Measurements from ENCODE around the gene SOCS3. TPM values are rescaled to one million over a fixed set of nuclear protein-coding genes. Genes with fewer than 3 reads are reported as not detected.

SOCS3 gene
- total RNA-seq, 2 donors from 2014 or later = 39.9 to 56.8 TPM

DNA sequence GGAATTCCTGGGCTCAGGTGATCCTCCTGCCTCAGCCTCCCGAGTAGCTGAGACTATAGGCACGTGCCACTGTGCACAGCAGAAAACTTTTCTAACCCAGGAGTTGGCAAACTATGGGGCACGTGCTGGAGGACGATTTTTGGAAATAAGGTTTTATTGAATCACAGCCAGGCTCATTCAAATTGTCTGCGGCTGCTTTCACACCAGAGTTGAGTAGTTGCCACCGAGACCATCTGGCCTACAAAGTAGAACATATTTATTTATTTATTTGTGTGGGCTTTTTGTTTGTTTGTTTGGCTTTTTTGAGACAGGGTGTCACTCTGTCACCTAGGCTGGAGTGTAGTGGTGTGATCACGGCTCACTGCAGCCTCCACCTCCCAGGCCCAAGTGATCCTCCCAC, 11.2 kb upstream of the SOCS3 start:
- H3K36me3 ChIP-seq = no peaks in the 10 kb centered on the region
- no peak overlapping the region for H3K27ac ChIP-seq
- H3K4me3 ChIP-seq = no peak overlapping the region
- no peak for DNase-seq (ENCODE audit: low spot score)
- TF ChIP-seq, protein P1, sequence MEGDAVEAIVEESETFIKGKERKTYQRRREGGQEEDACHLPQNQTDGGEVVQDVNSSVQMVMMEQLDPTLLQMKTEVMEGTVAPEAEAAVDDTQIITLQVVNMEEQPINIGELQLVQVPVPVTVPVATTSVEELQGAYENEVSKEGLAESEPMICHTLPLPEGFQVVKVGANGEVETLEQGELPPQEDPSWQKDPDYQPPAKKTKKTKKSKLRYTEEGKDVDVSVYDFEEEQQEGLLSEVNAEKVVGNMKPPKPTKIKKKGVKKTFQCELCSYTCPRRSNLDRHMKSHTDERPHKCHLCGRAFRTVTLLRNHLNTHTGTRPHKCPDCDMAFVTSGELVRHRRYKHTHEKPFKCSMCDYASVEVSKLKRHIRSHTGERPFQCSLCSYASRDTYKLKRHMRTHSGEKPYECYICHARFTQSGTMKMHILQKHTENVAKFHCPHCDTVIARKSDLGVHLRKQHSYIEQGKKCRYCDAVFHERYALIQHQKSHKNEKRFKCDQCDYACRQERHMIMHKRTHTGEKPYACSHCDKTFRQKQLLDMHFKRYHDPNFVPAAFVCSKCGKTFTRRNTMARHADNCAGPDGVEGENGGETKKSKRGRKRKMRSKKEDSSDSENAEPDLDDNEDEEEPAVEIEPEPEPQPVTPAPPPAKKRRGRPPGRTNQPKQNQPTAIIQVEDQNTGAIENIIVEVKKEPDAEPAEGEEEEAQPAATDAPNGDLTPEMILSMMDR (IDR thresholded peaks at IDR 0.05) = no peak
- H3K27me3 ChIP-seq = no peaks in the 10 kb centered on the region
- H3K4me1 ChIP-seq = peaks cover 0 to 26% of the 10 kb centered on the region in 2 donors
- no peaks in the 10 kb centered on the region for H3K9me3 ChIP-seq

DNA sequence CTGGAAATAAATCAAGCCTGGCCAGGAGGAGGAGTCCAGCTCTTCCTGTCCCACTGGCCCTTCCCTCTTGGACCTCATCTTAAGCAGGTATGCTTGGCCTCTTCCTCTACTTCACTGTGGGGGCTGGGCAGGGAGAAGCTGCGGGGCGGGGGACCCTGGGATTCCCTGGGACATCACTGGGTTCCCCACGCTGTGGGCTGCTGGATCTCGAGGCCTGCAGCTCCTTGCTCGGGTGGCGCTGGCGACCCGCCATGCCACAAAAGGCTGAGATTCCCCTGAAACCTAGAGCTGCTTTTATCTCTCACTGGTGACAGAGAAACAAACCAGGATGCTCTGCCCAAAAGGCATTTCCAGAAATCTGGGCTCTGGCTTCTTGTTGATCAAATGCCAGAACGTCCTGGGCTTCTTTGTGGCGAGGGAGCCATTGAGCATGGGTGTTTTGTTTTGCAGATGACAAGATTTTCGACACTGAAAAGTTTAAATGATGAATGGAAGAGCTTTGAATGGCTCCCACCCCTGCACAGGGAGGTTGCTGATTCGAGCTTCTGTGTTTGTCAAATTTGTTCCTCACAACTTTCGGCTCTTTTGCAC, 10.0 kb upstream of the SOCS3 start:
- Histone ChIP-seq H3K4me1 (peaks cover 0 to 29% of the 10 kb centered on the region in 2 donors), H3K4me3 (no peak overlapping the region), H3K36me3 (no peaks in the 10 kb centered on the region), H3K27me3 (no peaks in the 10 kb centered on the region), H3K27ac (no peak overlapping the region), H3K9me3 (no peaks in the 10 kb centered on the region)
- TF ChIP-seq, protein P1 (IDR thresholded peaks at IDR 0.05) = no peak
- no peak for DNase-seq (ENCODE audit: low spot score)

DNA sequence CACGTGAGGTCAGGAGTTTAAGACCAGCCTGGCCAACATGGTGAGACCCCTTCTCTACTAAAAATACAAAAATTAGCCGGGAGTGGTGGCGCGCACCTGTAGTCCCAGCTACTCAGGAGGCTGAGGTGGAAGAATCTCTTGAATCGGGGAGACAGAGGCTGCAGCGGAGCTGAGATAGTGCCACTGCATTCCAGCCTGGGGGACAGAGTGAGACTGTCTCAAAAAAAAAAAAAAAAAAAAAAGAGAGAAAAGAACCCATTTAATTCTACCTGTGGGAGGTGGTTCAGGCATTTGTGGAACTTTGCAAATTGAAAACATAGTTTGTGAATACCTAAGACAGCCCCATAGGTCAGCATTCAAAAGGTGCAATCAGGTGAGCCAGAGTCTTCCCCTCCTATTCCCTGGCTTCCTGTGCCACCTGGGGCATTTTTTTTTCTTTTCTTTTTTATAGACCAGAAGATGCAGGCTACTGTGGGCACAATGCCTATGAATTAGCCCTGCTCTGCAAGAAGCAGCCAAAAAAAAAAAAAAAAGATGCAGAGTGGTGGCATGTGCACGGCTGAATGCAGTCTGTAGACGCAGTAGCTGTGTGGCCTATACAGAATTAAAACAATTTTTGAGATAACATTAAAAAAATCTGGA, 9.1 kb upstream of the SOCS3 start:
- no peaks in the 10 kb centered on the region for H3K36me3 ChIP-seq
- no peak for DNase-seq (ENCODE audit: low spot score)
- no peaks in the 10 kb centered on the region for H3K9me3 ChIP-seq
- no peaks in the 10 kb centered on the region for H3K27me3 ChIP-seq
- H3K4me1 ChIP-seq = peaks cover 0 to 20% of the 10 kb centered on the region in 2 donors
- no peak overlapping the region for H3K4me3 ChIP-seq
- TF ChIP-seq, protein P1 (IDR thresholded peaks at IDR 0.05) = no peak
- H3K27ac ChIP-seq = no peak overlapping the region

DNA sequence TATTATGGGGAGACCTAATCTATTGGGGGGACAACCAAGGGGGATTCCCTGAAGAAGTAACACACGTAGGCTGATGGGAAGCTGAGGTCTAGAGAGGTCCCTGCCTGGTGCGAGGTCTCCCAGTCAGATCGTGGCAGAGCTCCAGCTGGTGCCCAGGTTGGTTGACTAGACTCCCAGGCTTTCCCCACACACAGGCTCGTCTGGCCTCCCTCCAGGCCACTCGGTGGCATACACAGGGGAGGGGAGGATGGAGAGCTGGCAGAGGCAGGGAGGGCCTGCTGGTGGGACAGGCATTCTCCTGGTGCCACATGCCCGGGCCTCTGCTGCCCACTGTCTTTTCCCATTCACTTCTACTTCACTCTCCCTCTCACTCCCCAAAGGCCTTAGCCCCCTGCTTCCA, 8.5 kb upstream of the SOCS3 start:
- H3K27ac ChIP-seq = no peak overlapping the region
- no peak overlapping the region for H3K4me3 ChIP-seq
- TF ChIP-seq, protein P1 (IDR thresholded peaks at IDR 0.05) = no peak
- no peaks in the 10 kb centered on the region for H3K9me3 ChIP-seq
- H3K36me3 ChIP-seq = no peaks in the 10 kb centered on the region
- no peak for DNase-seq (ENCODE audit: low spot score)
- no peaks in the 10 kb centered on the region for H3K27me3 ChIP-seq
- peaks cover 0 to 19% of the 10 kb centered on the region in 2 donors for H3K4me1 ChIP-seq

DNA sequence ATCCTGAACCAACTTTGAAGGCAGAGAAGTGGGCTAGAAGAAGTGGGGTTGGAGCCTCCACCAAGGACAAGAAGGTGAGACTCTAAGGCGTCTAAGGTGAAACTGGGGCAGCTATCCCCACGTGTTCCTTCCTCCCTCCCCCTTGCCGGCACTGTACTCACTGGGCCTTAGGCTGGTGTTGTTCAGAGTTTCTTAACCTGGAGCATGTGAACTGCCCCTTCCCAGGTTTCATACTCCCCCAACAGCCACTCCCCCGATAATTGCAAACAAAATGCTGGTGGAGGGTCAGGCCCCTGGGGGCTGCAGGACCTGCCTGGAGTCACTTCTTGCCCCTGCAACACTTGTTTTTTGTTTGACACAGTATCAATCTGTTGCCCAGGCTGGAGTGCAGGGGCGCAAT, 7.3 kb upstream of the SOCS3 start:
- no peaks in the 10 kb centered on the region for H3K27me3 ChIP-seq
- no peak overlapping the region for H3K4me3 ChIP-seq
- peaks cover 0 to 19% of the 10 kb centered on the region in 2 donors for H3K4me1 ChIP-seq
- no peak overlapping the region for H3K27ac ChIP-seq
- TF ChIP-seq, protein P1 (IDR thresholded peaks at IDR 0.05) = no peak
- H3K36me3 ChIP-seq = no peaks in the 10 kb centered on the region
- no peaks in the 10 kb centered on the region for H3K9me3 ChIP-seq
- no peak for DNase-seq (ENCODE audit: low spot score)

All from right atrium auricular region (tissue), 2 donors.